ENCODE data around the gene CBX2.

The CBX2 gene

DNA sequence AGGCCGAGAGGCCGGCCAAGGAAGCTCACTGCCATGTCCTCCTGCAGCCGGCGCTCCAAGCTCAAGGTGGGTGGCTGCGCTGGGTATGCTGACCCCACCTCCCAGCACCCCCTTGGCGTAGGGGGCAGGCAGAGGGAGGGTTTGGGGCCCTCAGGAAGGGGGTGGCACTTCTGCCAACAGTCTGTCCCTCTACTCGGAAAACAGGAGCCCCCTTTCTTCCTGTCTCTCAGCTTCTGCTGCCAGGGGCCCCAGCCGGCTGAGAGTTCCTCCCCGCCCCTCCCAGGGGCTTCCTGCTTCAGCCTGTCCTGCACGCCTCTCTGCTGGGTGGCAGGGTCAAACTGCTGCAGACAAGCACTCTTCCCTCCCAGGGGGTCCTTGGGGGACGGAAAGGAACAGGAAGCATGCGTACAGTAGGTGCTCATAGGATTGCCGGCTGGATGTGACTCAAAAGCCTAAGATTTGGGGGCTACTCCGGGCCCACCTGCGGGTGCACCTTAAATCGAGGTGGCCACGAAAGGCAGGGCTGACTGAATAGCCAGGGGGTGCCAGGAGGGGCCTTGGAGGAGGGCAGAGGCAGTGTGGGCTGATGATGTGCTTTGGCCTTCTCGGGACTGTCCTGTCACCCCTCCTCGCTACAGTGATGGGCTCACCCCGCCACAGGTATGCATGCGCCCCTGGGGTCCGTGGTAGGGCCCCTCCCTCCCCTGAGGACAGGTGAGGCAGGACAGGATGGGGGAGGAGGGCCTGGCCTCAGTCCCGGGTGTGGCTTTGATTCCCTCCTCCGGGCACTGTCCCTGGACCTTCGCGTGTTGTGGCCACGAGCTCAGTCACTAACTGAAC lies 4.0 kb downstream of the CBX2 start:
- Histone ChIP-seq H3K9me3 (ENCODE audit: control insufficient read depth in 2 of 2, low read length in 2 of 2) (no peaks in the 10 kb centered on the region), H3K9ac (ENCODE audit: low read length in 2 of 2) (no peak overlapping the region), H3K4me1 (ENCODE audit: control insufficient read depth, insufficient read depth, low read length) (peaks cover 16% of the 10 kb centered on the region), H3K4me3 (ENCODE audit: low read length in 2 of 2) (no peak overlapping the region), H3K27ac (ENCODE audit: low read length) (no peak overlapping the region), H3K36me3 (ENCODE audit: control insufficient read depth in 2 of 2, insufficient read depth in 2 of 2, low read length in 2 of 2) (no peaks in the 10 kb centered on the region), H3K27me3 (ENCODE audit: control insufficient read depth in 1 of 2, insufficient read depth in 2 of 2, low read length in 2 of 2) (peaks cover 39 to 70% of the 10 kb centered on the region in 2 donors)

DNA sequence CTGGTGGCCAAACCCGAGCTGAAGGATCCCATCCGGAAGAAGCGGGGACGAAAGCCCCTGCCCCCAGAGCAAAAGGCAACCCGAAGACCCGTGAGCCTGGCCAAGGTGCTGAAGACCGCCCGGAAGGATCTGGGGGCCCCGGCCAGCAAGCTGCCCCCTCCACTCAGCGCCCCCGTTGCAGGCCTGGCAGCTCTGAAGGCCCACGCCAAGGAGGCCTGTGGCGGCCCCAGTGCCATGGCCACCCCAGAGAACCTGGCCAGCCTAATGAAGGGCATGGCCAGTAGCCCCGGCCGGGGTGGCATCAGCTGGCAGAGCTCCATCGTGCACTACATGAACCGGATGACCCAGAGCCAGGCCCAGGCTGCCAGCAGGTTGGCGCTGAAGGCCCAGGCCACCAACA lies 5.9 kb downstream of the CBX2 start:
- Histone ChIP-seq H3K4me1 (ENCODE audit: control insufficient read depth, insufficient read depth, low read length) (peaks cover 3% of the 10 kb centered on the region), H3K9ac (ENCODE audit: low read length in 2 of 2) (no peak overlapping the region), H3K4me3 (ENCODE audit: low read length in 2 of 2) (no peak overlapping the region), H3K9me3 (ENCODE audit: control insufficient read depth in 2 of 2, low read length in 2 of 2) (no peaks in the 10 kb centered on the region), H3K36me3 (ENCODE audit: control insufficient read depth in 2 of 2, insufficient read depth in 2 of 2, low read length in 2 of 2) (no peaks in the 10 kb centered on the region), H3K27me3 (ENCODE audit: control insufficient read depth in 1 of 2, insufficient read depth in 2 of 2, low read length in 2 of 2) (peaks cover 39 to 63% of the 10 kb centered on the region in 2 donors), H3K27ac (ENCODE audit: low read length) (no peak overlapping the region)

DNA sequence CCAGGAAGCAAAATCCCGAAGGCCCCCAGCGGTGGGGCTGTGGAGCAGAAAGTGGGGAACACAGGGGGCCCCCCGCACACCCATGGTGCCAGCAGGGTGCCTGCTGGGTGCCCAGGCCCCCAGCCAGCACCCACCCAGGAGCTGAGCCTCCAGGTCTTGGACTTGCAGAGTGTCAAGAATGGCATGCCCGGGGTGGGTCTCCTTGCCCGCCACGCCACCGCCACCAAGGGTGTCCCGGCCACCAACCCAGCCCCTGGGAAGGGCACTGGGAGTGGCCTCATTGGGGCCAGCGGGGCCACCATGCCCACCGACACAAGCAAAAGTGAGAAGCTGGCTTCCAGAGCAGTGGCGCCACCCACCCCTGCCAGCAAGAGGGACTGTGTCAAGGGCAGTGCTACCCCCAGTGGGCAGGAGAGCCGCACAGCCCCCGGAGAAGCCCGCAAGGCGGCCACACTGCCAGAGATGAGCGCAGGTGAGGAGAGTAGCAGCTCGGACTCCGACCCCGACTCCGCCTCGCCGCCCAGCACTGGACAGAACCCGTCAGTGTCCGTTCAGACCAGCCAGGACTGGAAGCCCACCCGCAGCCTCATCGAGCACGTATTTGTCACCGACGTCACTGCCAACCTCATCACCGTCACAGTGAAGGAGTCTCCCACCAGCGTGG lies 6.5 kb downstream of the CBX2 start:
- Histone ChIP-seq H3K27me3 (ENCODE audit: control insufficient read depth in 1 of 2, insufficient read depth in 2 of 2, low read length in 2 of 2) (peaks cover 39 to 63% of the 10 kb centered on the region in 2 donors), H3K27ac (ENCODE audit: low read length) (no peak overlapping the region), H3K4me3 (ENCODE audit: low read length in 2 of 2) (no peak overlapping the region), H3K9me3 (ENCODE audit: control insufficient read depth in 2 of 2, low read length in 2 of 2) (no peaks in the 10 kb centered on the region), H3K36me3 (ENCODE audit: control insufficient read depth in 2 of 2, insufficient read depth in 2 of 2, low read length in 2 of 2) (no peaks in the 10 kb centered on the region), H3K4me1 (ENCODE audit: control insufficient read depth, insufficient read depth, low read length) (no peaks in the 10 kb centered on the region), H3K9ac (ENCODE audit: low read length in 2 of 2) (no peak overlapping the region)

DNA sequence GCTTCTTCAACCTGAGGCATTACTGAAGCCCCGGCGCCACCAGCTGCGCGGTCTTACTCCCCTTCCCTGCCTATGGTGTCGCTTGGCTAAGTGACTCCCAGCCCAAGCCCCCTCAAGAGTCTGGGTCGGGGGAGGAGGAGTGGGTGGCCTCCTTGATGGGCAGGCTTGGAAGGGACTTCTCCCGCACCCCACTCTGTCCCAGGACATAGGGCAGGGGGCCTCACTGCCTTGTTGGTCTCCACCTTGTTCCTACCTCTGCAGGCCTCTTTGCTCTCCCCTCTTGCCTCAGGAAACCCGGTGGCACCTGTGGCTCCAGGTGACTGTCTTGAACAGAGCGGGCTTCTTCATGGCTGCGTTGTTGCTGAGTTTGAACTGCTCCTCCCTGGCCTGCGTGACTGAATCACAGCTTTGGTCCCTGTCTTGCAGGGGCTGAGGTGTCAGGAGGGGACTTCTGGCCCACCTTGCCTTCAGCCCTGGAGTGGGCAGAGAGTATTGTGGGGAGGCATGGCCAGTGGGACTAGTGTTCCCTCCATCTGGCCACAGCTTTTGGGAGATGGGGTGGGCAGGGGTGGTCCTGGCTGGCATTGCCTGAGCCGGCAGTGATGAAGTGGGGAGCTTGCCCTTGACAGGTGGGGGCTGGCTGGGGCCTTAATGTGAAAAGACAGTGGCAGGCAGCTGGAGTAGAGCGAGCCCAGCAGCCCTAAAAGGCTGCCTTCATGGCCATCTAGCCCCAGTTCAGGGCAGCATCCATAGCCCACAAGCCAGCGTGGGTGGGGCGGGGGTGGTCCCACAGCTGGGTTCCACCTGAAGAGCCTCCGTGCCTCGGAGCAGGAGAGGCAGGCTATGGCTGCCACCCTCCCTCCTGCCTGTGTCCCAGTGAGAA lies 7.3 kb downstream of the CBX2 start:
- H3K36me3 ChIP-seq (ENCODE audit: control insufficient read depth in 2 of 2, insufficient read depth in 2 of 2, low read length in 2 of 2): no peaks in the 10 kb centered on the region
- no peak overlapping the region for H3K9ac ChIP-seq (ENCODE audit: low read length in 2 of 2)
- H3K4me3 ChIP-seq (ENCODE audit: low read length in 2 of 2): no peak overlapping the region
- H3K27ac ChIP-seq (ENCODE audit: low read length): no peak overlapping the region
- H3K27me3 ChIP-seq (ENCODE audit: control insufficient read depth in 1 of 2, insufficient read depth in 2 of 2, low read length in 2 of 2): peaks cover 39 to 63% of the 10 kb centered on the region in 2 donors
- no peaks in the 10 kb centered on the region for H3K9me3 ChIP-seq (ENCODE audit: control insufficient read depth in 2 of 2, low read length in 2 of 2)
- H3K4me1 ChIP-seq (ENCODE audit: control insufficient read depth, insufficient read depth, low read length): peaks cover 6% of the 10 kb centered on the region

DNA sequence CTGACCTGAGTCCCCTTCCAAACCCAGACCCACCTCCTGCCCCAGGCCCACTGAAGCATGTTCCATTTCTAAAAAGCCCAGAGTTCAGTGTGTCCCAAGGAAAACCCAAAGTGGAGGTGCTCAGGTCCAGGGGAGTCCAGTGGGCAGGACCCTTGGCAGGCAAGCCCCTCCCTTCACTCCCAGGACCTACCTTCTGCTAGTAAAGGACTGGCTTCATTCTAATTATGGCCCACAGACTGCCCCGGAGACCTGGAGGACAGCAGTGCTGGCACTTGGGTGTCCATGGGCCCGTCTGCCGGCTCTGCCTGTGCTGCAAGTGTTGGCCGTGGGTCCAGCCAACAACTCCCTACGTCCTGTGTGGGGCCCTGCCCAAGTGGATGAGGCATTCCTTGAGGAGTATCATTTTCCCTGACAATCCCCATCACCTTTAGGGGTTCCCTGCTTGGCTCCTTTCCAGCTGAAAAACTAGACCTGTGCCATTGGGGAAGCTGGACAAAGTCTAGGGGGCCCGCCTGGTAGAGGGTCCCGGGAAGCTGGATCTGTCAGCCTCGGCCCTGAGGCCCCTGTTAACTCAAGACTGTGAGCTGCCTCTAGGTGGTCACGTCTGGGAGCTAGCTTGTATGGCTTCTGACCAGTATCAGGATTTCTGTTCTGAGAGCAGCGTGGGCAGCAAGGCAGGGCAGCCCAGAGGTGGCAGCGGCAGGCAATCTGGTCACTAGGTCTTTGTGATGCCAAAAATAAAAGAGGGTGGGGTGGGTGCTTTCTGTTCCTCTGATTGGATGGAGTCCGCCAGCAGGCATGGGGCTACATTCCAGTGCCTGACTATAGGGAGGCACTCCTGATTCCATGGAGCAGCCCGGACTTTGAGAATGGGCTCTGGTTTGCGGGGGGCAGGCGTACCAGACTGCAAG lies 8.2 kb downstream of the CBX2 start:
- Histone ChIP-seq H3K9me3 (ENCODE audit: control insufficient read depth in 2 of 2, low read length in 2 of 2) (no peaks in the 10 kb centered on the region), H3K27ac (ENCODE audit: low read length) (no peak overlapping the region), H3K9ac (ENCODE audit: low read length in 2 of 2) (no peak overlapping the region), H3K36me3 (ENCODE audit: control insufficient read depth in 2 of 2, insufficient read depth in 2 of 2, low read length in 2 of 2) (no peaks in the 10 kb centered on the region), H3K27me3 (ENCODE audit: control insufficient read depth in 1 of 2, insufficient read depth in 2 of 2, low read length in 2 of 2) (peaks cover 47 to 66% of the 10 kb centered on the region in 2 donors), H3K4me3 (ENCODE audit: low read length in 2 of 2) (no peak overlapping the region), H3K4me1 (ENCODE audit: control insufficient read depth, insufficient read depth, low read length) (peaks cover 10% of the 10 kb centered on the region)

DNA sequence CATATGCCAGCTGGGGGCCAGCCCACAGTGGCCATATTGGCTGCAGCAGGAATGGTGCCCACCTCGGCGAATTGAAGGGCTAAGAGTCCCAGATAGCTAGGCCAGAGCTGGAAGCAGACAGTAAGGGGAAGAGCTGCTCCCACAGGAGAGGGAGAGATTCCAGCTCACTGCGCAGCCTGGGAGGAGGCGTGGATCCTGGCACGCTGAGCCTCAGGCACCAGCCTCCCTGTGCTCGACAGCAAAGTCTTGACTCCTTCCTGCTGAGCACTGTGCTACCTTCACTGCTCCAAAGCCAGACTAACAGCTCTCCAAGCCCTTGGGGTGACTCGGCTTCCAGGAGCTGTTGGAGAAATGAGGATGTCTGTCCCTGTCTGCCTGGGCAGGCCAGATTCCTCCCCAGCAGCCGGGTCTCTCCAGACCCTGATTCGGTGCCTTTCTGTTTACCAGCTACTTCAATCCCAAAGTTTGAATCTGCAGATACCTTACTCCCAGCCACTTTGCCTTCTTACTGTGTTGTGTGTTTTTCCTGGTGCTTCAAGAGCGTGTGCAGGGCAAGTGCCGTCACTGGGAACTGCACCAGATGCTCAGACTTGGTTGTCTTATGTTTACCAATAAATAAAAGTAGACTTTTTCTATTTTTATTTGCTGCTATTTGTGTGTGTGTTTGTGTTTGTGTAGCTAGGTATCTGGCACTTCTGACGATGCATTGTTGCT lies 9.1 kb downstream of the CBX2 start:
- Histone ChIP-seq H3K27ac (ENCODE audit: low read length) (no peak overlapping the region), H3K36me3 (ENCODE audit: control insufficient read depth in 2 of 2, insufficient read depth in 2 of 2, low read length in 2 of 2) (no peaks in the 10 kb centered on the region), H3K27me3 (ENCODE audit: control insufficient read depth in 1 of 2, insufficient read depth in 2 of 2, low read length in 2 of 2) (peaks cover 53 to 71% of the 10 kb centered on the region in 2 donors), H3K4me1 (ENCODE audit: control insufficient read depth, insufficient read depth, low read length) (peaks cover 10% of the 10 kb centered on the region), H3K9me3 (ENCODE audit: control insufficient read depth in 2 of 2, low read length in 2 of 2) (no peaks in the 10 kb centered on the region), H3K4me3 (ENCODE audit: low read length in 2 of 2) (no peak overlapping the region), H3K9ac (ENCODE audit: low read length in 2 of 2) (no peak overlapping the region)

DNA sequence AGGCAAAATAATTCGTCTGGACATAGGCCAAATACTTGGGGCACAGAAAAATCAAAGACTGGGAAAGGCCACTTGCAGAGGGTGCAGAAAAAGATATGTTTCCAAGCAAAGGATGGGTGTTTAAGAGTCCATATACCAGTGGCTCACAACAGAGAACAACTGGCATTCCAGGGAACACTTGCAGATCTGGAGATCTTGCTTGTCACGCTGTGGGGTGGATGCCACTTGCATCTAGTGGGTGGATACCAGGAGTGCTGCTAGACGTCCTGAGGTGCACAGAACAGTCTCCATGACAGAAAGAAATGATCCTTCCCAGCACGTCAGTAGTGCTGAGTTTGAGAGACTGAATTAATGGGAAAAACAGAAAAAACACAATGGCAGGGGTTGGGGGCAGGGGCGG lies 10.5 kb downstream of the CBX2 start:
- Histone ChIP-seq H3K36me3 (ENCODE audit: control insufficient read depth in 2 of 2, insufficient read depth in 2 of 2, low read length in 2 of 2) (no peaks in the 10 kb centered on the region), H3K27ac (ENCODE audit: low read length) (no peak overlapping the region), H3K27me3 (ENCODE audit: control insufficient read depth in 1 of 2, insufficient read depth in 2 of 2, low read length in 2 of 2) (peaks cover 57 to 78% of the 10 kb centered on the region in 2 donors), H3K9me3 (ENCODE audit: control insufficient read depth in 2 of 2, low read length in 2 of 2) (no peaks in the 10 kb centered on the region), H3K4me3 (ENCODE audit: low read length in 2 of 2) (no peak overlapping the region), H3K4me1 (ENCODE audit: control insufficient read depth, insufficient read depth, low read length) (peaks cover 15% of the 10 kb centered on the region), H3K9ac (ENCODE audit: low read length in 2 of 2) (no peak overlapping the region)

DNA sequence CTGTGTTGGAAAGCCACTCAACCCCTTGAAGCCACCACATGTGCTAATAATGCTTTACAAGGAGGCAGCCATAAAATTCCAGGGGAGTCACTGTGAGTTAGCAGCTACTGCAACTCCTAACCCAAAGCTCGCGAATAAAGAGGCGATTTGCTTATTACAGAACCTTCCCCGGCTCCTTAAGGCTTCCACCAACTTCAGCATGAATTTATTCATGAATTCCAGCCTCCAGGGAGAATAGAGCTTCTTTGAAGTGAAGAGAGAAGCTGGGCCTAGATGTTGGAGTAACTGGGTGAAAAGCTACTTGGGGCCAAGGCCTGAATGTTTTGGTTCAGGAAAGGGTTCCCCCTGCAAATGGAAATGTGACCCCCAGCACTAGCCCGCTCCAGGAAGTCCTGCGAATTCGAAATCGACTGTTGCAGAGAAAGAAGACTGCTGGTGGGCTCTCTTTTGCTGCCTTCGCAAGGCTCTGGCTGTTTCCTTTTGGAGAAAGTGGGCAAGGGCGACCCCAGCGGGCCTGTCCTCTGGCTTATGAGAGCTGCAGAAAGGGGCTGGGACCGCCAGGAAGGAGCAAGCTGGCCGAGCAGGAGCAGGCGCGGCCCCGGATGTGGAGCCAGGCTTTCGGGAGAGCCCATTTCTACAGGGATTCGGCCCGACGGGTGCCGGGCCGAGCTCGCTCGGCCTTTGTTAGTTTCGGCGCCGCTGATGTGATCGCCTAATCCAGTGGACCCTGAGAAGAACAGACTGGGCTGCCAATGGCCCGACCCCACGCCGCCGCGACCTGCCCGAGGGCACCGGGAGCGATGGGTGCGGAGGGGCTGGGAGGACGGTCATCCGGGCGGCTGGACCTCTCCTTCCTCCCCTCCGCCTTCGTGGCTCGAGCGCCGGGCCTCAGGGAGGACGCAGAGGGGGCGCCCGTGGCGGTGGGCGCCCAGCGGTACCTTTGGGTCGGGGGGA lies 11.3 kb downstream of the CBX2 start:
- peaks cover 21% of the 10 kb centered on the region for H3K4me1 ChIP-seq (ENCODE audit: control insufficient read depth, insufficient read depth, low read length)
- no peak overlapping the region for H3K4me3 ChIP-seq (ENCODE audit: low read length in 2 of 2)
- peaks cover 58 to 73% of the 10 kb centered on the region in 2 donors for H3K27me3 ChIP-seq (ENCODE audit: control insufficient read depth in 1 of 2, insufficient read depth in 2 of 2, low read length in 2 of 2)

More for the DNA sequence above, 11.3 kb downstream of the CBX2 start:
- H3K36me3 ChIP-seq (ENCODE audit: control insufficient read depth in 2 of 2, insufficient read depth in 2 of 2, low read length in 2 of 2): no peaks in the 10 kb centered on the region
- no peak overlapping the region for H3K27ac ChIP-seq (ENCODE audit: low read length)
- H3K9ac ChIP-seq (ENCODE audit: low read length in 2 of 2): no peak overlapping the region
- no peaks in the 10 kb centered on the region for H3K9me3 ChIP-seq (ENCODE audit: control insufficient read depth in 2 of 2, low read length in 2 of 2)

All from stomach smooth muscle (tissue), 2 donors.